Activated CD4-positive, CD25-positive, alpha-beta regulatory T cell treated with anti-CD3 and anti-CD28 coated beads, Interleukin-2, amount 50 U/mL, for 24 hours (primary cell): Measurements from ENCODE around the gene TESMIN.

Source experiments
- ATAC-seq, 2 donors: fragments of 150-1000 bp; cut with Tn5 transposase; one replicate each; pipeline ENCODE4 v1.10.0; 2021; ENCODE audit warnings: mild to moderate bottlenecking in 1 of 2, moderate library complexity in 1 of 2

Gene TESMIN

GRCh38 chr11:68682531-68682961 lies 68.8 kb downstream of the TESMIN start:
- no peak for ATAC-seq

- ATAC-seq, result no peak
These were observed 70.6 kb downstream of the TESMIN start for GRCh38 chr11:68680541-68681231.

- ATAC-seq, result no peak
These were observed 73.3 kb downstream of the TESMIN start for GRCh38 chr11:68678031-68678441.

- ATAC-seq, result no peak
These were observed 73.9 kb downstream of the TESMIN start for GRCh38 chr11:68677432-68677831.

- no peak for ATAC-seq
These were observed 76.9 kb downstream of the TESMIN start for GRCh38 chr11:68674461-68674860.

DNA sequence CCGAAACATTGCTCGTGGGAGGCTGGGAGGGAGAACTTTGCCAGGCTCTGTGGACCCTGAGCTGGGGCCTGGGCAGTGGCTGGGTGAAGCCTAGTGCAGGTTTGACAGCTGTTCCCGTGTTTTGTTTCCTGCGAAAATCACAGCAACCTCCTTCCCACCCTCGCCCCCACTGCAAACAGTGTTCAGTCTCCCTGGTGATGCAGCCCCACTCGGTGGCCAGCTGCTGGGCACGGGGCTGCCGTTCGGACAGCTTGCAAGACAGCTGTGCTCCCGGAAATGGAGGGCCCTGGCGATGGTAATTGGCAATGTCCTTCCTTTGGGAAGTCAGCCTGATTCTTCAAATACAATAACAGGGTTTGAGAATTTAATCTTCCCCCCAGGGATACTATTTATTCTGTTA lies 77.3 kb downstream of the TESMIN start:
- ATAC-seq, result no peak

GRCh38 chr11:68673306-68673945 lies 77.9 kb downstream of the TESMIN start:
- no peak for ATAC-seq

GRCh38 chr11:68670208-68670992 lies 80.9 kb downstream of the TESMIN start:
- ATAC-seq, result no peak

GRCh38 chr11:68669301-68670090 lies 81.8 kb downstream of the TESMIN start:
- ATAC-seq, result no peak

- ATAC-seq, result no peak
These were observed 83.5 kb downstream of the TESMIN start for GRCh38 chr11:68667511-68668500.

DNA sequence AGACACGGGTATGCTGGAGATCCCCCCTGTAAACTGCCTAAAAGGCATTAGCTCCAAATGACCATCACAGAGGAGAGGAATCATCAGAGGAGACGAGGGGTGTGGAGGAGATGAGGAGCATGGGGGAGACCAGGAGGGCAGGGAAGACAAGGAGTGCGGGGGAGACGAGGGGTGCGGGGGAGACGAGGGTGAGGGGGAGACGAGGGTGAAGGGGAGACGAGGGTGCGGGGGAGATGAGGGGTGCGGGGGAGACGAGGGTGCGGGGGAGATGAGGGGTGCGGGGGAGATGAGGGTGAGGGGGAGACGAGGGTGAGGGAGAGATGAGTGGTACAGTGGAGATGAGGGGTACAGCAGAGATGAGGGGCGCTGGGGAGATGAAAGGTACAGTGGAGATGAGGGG lies 84.5 kb downstream of the TESMIN start:
- ATAC-seq, result no peak

- ATAC-seq, result no peak
These were observed 85.9 kb downstream of the TESMIN start for GRCh38 chr11:68665436-68665835.

DNA sequence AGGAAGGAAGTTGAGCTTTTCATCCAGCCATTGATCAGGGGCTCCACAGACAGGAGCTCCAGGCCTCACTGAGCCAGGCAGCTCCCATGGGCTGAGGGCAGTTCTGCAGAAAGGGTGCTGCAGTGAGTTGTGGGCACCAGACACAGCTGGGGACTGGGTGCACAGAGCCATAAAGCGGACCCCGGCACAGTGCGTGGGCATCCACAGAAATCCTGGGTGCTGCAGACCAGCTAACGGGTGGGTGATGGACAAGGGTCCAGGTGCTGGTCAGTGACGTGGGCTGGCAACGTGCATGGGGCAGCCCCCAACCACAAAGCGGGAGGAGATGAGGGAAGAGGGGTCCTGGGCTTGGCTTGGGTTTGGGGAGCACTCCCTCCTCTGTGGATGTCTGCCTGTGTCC lies 86.4 kb downstream of the TESMIN start:
- no peak for ATAC-seq

DNA sequence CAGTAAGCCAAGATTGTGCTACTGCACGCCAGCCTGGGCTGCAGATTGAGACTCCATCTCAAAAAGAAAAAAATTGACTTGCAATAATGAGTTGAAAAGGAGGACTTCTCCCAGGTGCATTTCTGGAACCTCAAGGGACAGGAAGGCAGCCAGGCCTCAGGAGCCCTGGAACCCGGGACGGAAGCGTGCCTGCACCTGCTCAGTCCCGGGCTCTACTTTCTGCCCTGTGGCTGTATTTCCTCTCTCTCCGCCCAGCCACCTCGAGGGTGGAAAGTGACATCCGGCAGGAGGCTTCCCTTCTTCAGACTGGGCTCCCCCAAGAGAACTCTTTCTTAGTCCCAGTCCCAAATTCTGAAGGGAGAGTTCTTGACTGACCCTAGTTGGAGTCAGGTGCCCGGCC lies 87.2 kb downstream of the TESMIN start:
- ATAC-seq, result no peak

DNA sequence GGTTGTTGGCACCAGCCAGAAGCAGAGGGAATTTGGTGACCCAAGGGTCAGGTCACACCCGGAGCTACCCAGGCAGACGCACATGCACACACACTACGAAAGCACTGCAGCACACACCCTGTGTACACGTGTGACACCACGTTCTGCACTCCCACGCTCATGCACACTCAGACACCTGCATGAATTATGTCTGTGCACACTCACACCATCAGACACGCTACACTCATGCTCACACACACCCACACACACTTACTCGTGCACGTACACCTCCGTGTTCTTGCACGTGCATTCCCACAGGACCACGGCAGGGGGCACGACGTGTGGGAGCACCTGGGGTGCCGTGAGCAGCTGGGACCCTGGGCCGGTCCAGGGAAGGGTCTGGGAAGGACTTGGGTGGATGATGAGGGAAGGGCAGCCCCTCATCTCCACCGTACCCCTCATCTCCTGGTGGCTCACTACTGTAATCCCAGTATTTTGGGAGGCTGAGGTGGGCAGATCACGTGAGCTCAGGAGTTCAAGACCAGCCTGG lies 87.8 kb downstream of the TESMIN start:
- ATAC-seq, result no peak

- no peak for ATAC-seq
These were observed 89.4 kb downstream of the TESMIN start for GRCh38 chr11:68661697-68662603.

- ATAC-seq, result no peak
These were observed 90.3 kb downstream of the TESMIN start for GRCh38 chr11:68661014-68661413.

GRCh38 chr11:68660066-68660810 lies 91.1 kb downstream of the TESMIN start:
- ATAC-seq, result no peak

DNA sequence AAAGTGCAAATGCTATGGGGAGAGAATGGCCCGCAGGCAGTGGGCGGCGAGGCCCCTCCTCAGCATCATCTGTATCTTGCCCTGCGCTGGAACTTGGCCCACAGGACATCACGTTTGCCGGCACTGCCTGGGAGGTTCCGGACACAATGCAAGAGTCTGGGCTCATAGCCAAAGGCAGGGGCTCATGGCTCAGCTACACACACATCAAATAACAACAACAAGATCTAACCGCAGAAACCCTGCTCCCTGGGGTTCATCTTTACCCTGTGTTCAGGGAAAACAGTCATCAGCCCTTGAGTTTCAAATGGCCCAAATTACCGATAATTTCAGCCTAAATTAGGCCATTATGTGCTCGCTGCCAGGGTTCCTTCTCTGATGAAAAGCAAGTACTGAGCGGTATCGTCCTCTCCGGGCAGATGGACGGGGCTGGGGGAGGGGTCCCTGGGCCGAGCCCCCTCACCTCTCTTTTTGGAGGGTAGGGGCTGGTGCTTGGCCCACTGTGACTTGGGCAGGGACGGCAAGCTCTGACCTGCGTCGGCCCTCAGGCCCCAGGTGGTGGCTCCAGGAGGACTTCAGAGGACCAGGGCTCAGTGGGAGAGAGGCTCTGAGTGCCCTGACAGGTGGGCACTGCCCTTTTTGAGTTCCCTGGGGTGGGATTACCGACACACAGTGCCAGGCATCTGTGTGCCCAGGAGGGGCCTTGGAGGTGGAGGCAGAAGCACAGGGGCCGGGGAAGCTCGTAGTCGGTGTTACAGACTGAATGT lies 92.0 kb downstream of the TESMIN start:
- ATAC-seq, result no peak
